CD4-positive, alpha-beta memory T cell (primary cell): Measurements from ENCODE around the gene RGL1. TPM values are rescaled to one million over a fixed set of nuclear protein-coding genes. Genes with fewer than 3 reads are reported as not detected.

Experiments
- CTCF ChIA-PET: fragments of 350-600 bp; sonication (Branson Sonifier 250); formaldehyde crosslinking; loops from one replicate; lab custom pipeline; 2021; ENCODE audit warnings: inconsistent platforms; ENCODE audit not compliant: partially characterized antibody; lab: Charles Lee
- POLR2A ChIA-PET: fragments of 350-600 bp; sonication (Branson Sonifier 250); formaldehyde crosslinking; loops from one replicate; lab custom pipeline; 2021; ENCODE audit not compliant: partially characterized antibody; lab: Charles Lee
- DNase-seq, 5 donors: peaks; one replicate each; pipeline versions ENCODE4 v3.0.0 to v3.0.0-alpha.2; 2020 to 2022; ENCODE audit warnings: mixed read lengths in 1 of 5
- H3K27ac ChIP-seq: one replicate; pipeline ENCODE4 v1.7.0; 2013; ENCODE audit warnings: low read depth, low read length
- H3K27me3 ChIP-seq: 2 replicates; pipeline ENCODE4 v1.7.0; 2013; ENCODE audit warnings: mild to moderate bottlenecking, low read length, moderate library complexity; ENCODE audit not compliant: insufficient read depth
- H3K36me3 ChIP-seq: 2 replicates; pipeline ENCODE4 v1.7.0; 2013; ENCODE audit warnings: mild to moderate bottlenecking, low read length, moderate library complexity; ENCODE audit not compliant: insufficient read depth
- H3K4me1 ChIP-seq: 2 replicates; pipeline ENCODE4 v1.7.0; 2013; ENCODE audit warnings: mild to moderate bottlenecking, low read length, moderate library complexity; ENCODE audit not compliant: insufficient read depth
- H3K4me3 ChIP-seq, 2 donors: one replicate each; pipeline ENCODE4 v1.7.0; 2013; ENCODE audit warnings: low read length in 2 of 2, mild to moderate bottlenecking in 1 of 2
- H3K9me3 ChIP-seq, 2 donors: one replicate each; pipeline ENCODE4 v1.7.0; 2013; ENCODE audit warnings: low read length in 2 of 2, control low read depth in 1 of 2; ENCODE audit not compliant: control insufficient read depth in 1 of 2
- H3K27ac Mint-ChIP-seq, 7 donors: one replicate each; pipeline ENCODE4 v1.8.0; 2020 to 2021; ENCODE audit warnings: mixed read lengths in 7 of 7, mild to moderate bottlenecking in 6 of 7, inconsistent platforms in 3 of 7, moderate library complexity in 3 of 7
- H3K27me3 Mint-ChIP-seq, 2 donors: one replicate each; pipeline ENCODE4 v1.8.0; 2020 to 2021; ENCODE audit warnings: mixed read lengths in 2 of 2
- H3K36me3 Mint-ChIP-seq, 2 donors: one replicate each; pipeline ENCODE4 v1.8.0; 2020 to 2021; ENCODE audit warnings: mixed read lengths in 2 of 2, inconsistent platforms in 1 of 2, mild to moderate bottlenecking in 1 of 2
- H3K4me1 Mint-ChIP-seq, 4 donors: one replicate each; pipeline ENCODE4 v1.8.0; 2020 to 2021; ENCODE audit warnings: mixed read lengths in 4 of 4, mild to moderate bottlenecking in 1 of 4
- H3K4me3 Mint-ChIP-seq, 8 donors: one replicate each; pipeline ENCODE4 v1.8.0; 2020 to 2021; ENCODE audit warnings: mixed read lengths in 8 of 8, mild to moderate bottlenecking in 7 of 8, moderate library complexity in 6 of 8, inconsistent platforms in 3 of 8
- H3K9me3 Mint-ChIP-seq, 8 donors: one replicate each; pipeline ENCODE4 v1.8.0; 2020 to 2021; ENCODE audit warnings: mixed read lengths in 8 of 8, mild to moderate bottlenecking in 5 of 8, inconsistent platforms in 3 of 8, moderate library complexity in 1 of 8
- intact Hi-C: fragments of 100-400 bp; cut with micrococcal nuclease; formaldehyde crosslinking; loops from one replicate; pipeline ENCODE4 v1.15.1; 2023
- polyA plus RNA-seq, 2 donors: library from polyadenylated mRNA; unstranded; fragments of 300-500 nt; fragmentation: Illumina TruSeq; gene quantifications; one replicate each; pipeline ENCODE4 v1.2.3, GENCODE V29; 2021
- total RNA-seq, 2 experiments: library from RNA; stranded (reverse); gene quantifications; one replicate each; pipeline ENCODE4 v1.2.3, GENCODE V29; 2021

RGL1 gene
- total and polyA plus RNA-seq, 4 experiments from 2014 or later = 2.3 to 5.3 (median 3.8) TPM

DNA sequence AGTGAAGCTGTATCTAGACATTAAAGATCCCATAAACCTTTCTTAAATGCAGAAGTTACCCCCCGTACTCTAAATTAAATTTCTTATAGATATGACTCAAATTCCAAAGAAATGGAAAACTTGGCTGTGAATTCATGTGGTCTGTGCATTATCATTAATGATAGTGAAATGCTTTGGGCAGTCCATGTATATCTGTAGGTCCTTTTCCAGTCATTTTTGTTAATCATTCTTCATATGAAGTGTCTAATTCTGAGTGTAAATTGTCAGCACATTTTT lies 89.3 kb downstream of the RGL1 start:
- H3K36me3 Mint-ChIP-seq = peaks cover 6 to 15% of the 10 kb centered on the region in 2 donors

GRCh38 chr1:183896466-183897048 lies 91.6 kb downstream of the RGL1 start:
- Mint-ChIP-seq H3K27ac (no peak overlapping the region), H3K4me3 (no peak overlapping the region), H3K9me3 (no peaks in the 10 kb centered on the region), H3K27me3 (no peaks in the 10 kb centered on the region), H3K4me1 (no peaks in the 10 kb centered on the region), H3K36me3 (peaks cover 8 to 25% of the 10 kb centered on the region in 2 donors)
- CTCF ChIA-PET = interaction anchor here (1.9 to 4.1 kb wide), 3 partner anchors 17 to 211 kb away, joined by 5 to 27 read pairs (median 7); no protein-coding TSS in a partner anchor
- intact Hi-C loops = no loop called here
- no peak overlapping the region for H3K4me3 ChIP-seq
- no peaks in the 10 kb centered on the region for H3K9me3 ChIP-seq
- no peaks in the 10 kb centered on the region for H3K27me3 ChIP-seq
- no peaks in the 10 kb centered on the region for H3K36me3 ChIP-seq
- H3K27ac ChIP-seq = no peak overlapping the region
- POLR2A ChIA-PET = no interaction called here
- no peak for DNase-seq
- H3K4me1 ChIP-seq = no peaks in the 10 kb centered on the region

More for the DNA sequence above, 89.3 kb downstream of the RGL1 start:
- no peak overlapping the region for H3K4me3 Mint-ChIP-seq
- no peak for DNase-seq
- CTCF ChIA-PET = interaction anchor here (7.2 kb wide), 1 partner anchor 21 kb away, joined by 47 read pairs; no protein-coding TSS in a partner anchor
- H3K9me3 ChIP-seq = no peaks in the 10 kb centered on the region
- intact Hi-C loops = no loop called here
- no peaks in the 10 kb centered on the region for H3K36me3 ChIP-seq
- H3K27me3 Mint-ChIP-seq = no peaks in the 10 kb centered on the region
- no peaks in the 10 kb centered on the region for H3K9me3 Mint-ChIP-seq
- peaks cover 12% of the 10 kb centered on the region for H3K4me1 ChIP-seq
- H3K27ac Mint-ChIP-seq = no peak overlapping the region
- no peaks in the 10 kb centered on the region for H3K27me3 ChIP-seq
- H3K4me1 Mint-ChIP-seq = peaks cover 10 to 15% (median 12%) of the 10 kb centered on the region in 4 donors
- POLR2A ChIA-PET = interaction anchor here (1.1 kb wide), 1 partner anchor 58 kb away, joined by 3 read pairs; no protein-coding TSS in a partner anchor
- no peak overlapping the region for H3K27ac ChIP-seq
- no peak overlapping the region for H3K4me3 ChIP-seq

DNA sequence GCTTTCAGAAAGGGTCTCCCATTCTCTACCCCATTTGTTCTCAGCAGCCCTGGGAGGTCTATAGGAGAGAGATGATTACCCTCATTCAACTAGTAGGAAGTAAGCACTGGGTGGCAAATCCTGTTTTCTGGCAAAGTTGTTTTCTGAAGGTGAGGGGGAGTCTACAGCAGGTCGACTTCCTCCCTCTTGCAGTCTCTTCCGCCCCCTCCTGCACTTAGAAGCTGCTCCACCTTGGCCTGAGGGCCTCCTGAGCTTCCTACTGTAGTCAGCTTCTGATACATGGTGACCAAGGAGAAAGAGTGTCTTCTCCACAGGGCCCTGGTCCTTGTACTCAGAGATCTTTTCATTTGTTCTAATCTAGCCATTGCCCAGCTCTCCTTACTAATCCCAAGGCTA lies 93.1 kb downstream of the RGL1 start:
- no peak overlapping the region for H3K27ac ChIP-seq

DNA sequence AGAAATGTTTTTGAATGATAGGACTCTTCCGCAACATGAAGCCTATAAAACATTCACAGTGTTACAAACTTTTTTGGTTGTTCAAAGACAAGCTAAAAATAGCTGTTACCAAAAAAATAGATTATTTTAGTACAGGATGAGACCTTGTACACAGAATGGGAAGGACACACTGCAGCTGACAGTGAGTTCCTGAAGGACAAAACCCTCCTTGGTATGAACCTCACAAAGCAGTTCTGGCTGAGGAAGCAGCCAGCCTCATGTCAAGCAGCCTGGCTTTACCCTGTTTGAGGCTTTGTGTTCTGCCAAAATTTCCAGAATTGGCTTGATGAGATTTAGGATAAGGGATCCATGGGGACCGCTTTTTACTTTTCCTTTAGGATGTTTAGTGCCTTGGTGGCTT lies 93.7 kb downstream of the RGL1 start:
- no peaks in the 10 kb centered on the region for H3K9me3 Mint-ChIP-seq
- intact Hi-C loops = no loop called here
- DNase-seq = no peak
- H3K27ac Mint-ChIP-seq = no peak overlapping the region
- H3K4me1 Mint-ChIP-seq = no peaks in the 10 kb centered on the region
- H3K4me3 Mint-ChIP-seq = no peak overlapping the region
- Histone ChIP-seq H3K4me3 (no peak overlapping the region), H3K9me3 (no peaks in the 10 kb centered on the region), H3K4me1 (no peaks in the 10 kb centered on the region), H3K36me3 (no peaks in the 10 kb centered on the region), H3K27me3 (no peaks in the 10 kb centered on the region), H3K27ac (no peak overlapping the region)
- H3K27me3 Mint-ChIP-seq = no peaks in the 10 kb centered on the region
- H3K36me3 Mint-ChIP-seq = peaks cover 8 to 29% of the 10 kb centered on the region in 2 donors
- ChIA-PET CTCF (interaction anchor here (0.8 to 4.1 kb wide), 7 partner anchors 9 to 243 kb away, joined by 3 to 27 read pairs (median 4); no protein-coding TSS in a partner anchor), POLR2A (no interaction called here)

More for the DNA sequence above, 93.1 kb downstream of the RGL1 start:
- H3K9me3 Mint-ChIP-seq = no peaks in the 10 kb centered on the region
- intact Hi-C loops = no loop called here
- peaks cover 8 to 29% of the 10 kb centered on the region in 2 donors for H3K36me3 Mint-ChIP-seq
- no peak for DNase-seq
- H3K27me3 ChIP-seq = no peaks in the 10 kb centered on the region
- H3K9me3 ChIP-seq = no peaks in the 10 kb centered on the region
- no peaks in the 10 kb centered on the region for H3K4me1 ChIP-seq
- peak overlapping the region in 1 of 7 donors; percentile 6 for H3K27ac Mint-ChIP-seq
- no peak overlapping the region for H3K4me3 Mint-ChIP-seq
- no peak overlapping the region for H3K4me3 ChIP-seq
- ChIA-PET POLR2A (no interaction called here), CTCF (interaction anchor here (0.8 to 4.1 kb wide), 7 partner anchors 8 to 242 kb away, joined by 3 to 27 read pairs (median 4); no protein-coding TSS in a partner anchor)
- H3K27me3 Mint-ChIP-seq = no peaks in the 10 kb centered on the region
- H3K36me3 ChIP-seq = no peaks in the 10 kb centered on the region
- H3K4me1 Mint-ChIP-seq = no peaks in the 10 kb centered on the region

GRCh38 chr1:183901748-183902330 lies 96.9 kb downstream of the RGL1 start:
- H3K9me3 ChIP-seq = no peaks in the 10 kb centered on the region
- no peaks in the 10 kb centered on the region for H3K27me3 ChIP-seq
- Mint-ChIP-seq H3K4me1 (no peaks in the 10 kb centered on the region), H3K27ac (no peak overlapping the region), H3K4me3 (no peak overlapping the region), H3K36me3 (peaks cover 8 to 37% of the 10 kb centered on the region in 2 donors), H3K9me3 (no peaks in the 10 kb centered on the region), H3K27me3 (no peaks in the 10 kb centered on the region)
- no peaks in the 10 kb centered on the region for H3K36me3 ChIP-seq
- no peak overlapping the region for H3K4me3 ChIP-seq
- ChIA-PET POLR2A (no interaction called here), CTCF (interaction anchor here (0.6 to 1.9 kb wide), 2 partner anchors 12 to 240 kb away, joined by 3 to 5 read pairs; no protein-coding TSS in a partner anchor)
- H3K27ac ChIP-seq = no peak overlapping the region
- intact Hi-C loops = no loop called here
- DNase-seq = no peak
- H3K4me1 ChIP-seq = no peaks in the 10 kb centered on the region

DNA sequence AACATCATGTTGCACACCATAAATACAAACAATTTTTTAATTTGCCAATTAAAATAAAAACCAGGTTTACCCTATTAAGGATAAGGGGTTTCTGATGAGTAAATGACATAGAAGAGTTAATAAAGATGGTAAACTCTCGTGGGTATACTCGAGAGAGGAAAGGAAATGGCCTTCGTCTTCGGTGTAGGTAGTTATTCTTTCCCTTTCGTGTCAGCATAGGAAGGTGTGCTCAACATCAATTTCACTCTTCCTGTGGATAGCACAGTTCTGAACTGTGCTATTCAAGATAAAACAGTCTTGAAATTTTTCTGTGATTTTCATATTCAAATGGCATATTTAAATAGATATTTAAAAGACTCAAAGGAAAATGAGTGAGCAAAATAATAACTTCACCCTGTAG lies 98.2 kb downstream of the RGL1 start:
- no peak overlapping the region for H3K4me3 ChIP-seq
- H3K27me3 ChIP-seq = no peaks in the 10 kb centered on the region
- no peak overlapping the region for H3K4me3 Mint-ChIP-seq
- H3K27me3 Mint-ChIP-seq = no peaks in the 10 kb centered on the region
- H3K9me3 Mint-ChIP-seq = no peaks in the 10 kb centered on the region
- CTCF ChIA-PET = interaction anchor here (1.9 to 2.6 kb wide), 2 partner anchors 11 to 13 kb away, joined by 5 to 15 read pairs; no protein-coding TSS in a partner anchor
- H3K27ac Mint-ChIP-seq = no peak overlapping the region
- no peak overlapping the region for H3K27ac ChIP-seq
- POLR2A ChIA-PET = no interaction called here
- H3K4me1 ChIP-seq = no peaks in the 10 kb centered on the region
- intact Hi-C loops = no loop called here
- no peaks in the 10 kb centered on the region for H3K4me1 Mint-ChIP-seq
- DNase-seq = no peak
- H3K36me3 Mint-ChIP-seq = peaks cover 12 to 41% of the 10 kb centered on the region in 2 donors
- no peaks in the 10 kb centered on the region for H3K9me3 ChIP-seq
- H3K36me3 ChIP-seq = no peaks in the 10 kb centered on the region

DNA sequence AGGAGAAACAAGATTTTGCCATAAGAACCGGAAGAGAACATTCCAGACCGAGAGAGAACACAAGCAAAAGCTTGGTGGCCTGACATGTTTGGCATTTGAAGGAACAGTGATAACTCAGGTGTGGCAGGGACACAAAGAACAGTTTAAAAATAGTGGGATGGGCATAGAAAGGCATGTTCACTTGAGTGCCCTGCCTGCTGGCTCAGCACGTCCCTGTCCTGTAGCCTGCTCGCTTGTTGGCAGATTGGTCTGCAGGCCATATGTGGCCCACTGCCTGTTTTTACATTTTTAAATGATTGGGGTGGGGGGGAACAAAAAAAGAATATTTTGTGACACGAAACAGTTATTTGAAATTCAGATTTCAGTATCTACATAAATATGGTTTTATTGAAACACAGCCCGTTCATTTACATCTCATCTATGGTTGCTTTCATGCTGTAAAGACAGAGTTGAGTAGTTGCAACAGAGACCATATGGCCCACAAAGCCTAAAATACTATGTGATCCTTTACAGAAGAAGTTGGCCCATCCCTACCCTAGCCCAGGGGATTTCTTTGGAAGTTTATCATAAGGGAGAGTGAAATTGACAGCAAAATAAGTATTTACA lies 100.7 kb downstream of the RGL1 start:
- Histone ChIP-seq H3K4me3 (no peak overlapping the region), H3K4me1 (no peaks in the 10 kb centered on the region), H3K27me3 (no peaks in the 10 kb centered on the region), H3K27ac (no peak overlapping the region), H3K36me3 (no peaks in the 10 kb centered on the region), H3K9me3 (no peaks in the 10 kb centered on the region)
- Mint-ChIP-seq H3K27me3 (no peaks in the 10 kb centered on the region), H3K9me3 (peaks cover 0 to 2% (median 0%) of the 10 kb centered on the region in 8 donors), H3K4me3 (no peak overlapping the region), H3K4me1 (peaks cover 0 to 9% (median 0%) of the 10 kb centered on the region in 4 donors), H3K36me3 (peaks cover 12 to 29% of the 10 kb centered on the region in 2 donors), H3K27ac (no peak overlapping the region)
- DNase-seq = no peak
- ChIA-PET POLR2A (no interaction called here), CTCF (interaction anchor here (1.5 to 2.6 kb wide), 2 partner anchors 10 to 221 kb away, joined by 6 to 15 read pairs; no protein-coding TSS in a partner anchor)
- intact Hi-C loops = no loop called here
